Endothelial cell of umbilical vein (primary cell): Measurements from ENCODE around the gene GPR137B. TPM values are rescaled to one million over a fixed set of nuclear protein-coding genes. Genes with fewer than 3 reads are reported as not detected.

Source experiments
- BruUV-seq: library from RNA; stranded (reverse); fragments of 400-500 nt; replicated peaks from 2 replicates; lab custom pipeline; 2021; lab: Mats Ljungman, UMichigan
- CTCF ChIA-PET: fragments of 300-600, 350-600 bp; sonication (Branson Sonifier 250); formaldehyde crosslinking; loops from one replicate; lab custom pipeline; 2021; ENCODE audit warnings: antibody characterized with exemption, inconsistent platforms; lab: Charles Lee
- POLR2A ChIA-PET: fragments of 300-600, 350-600 bp; sonication (Branson Sonifier 250); formaldehyde crosslinking; loops from one replicate; lab custom pipeline; 2021; ENCODE audit warnings: antibody characterized with exemption, inconsistent platforms; lab: Charles Lee
- DNase-seq: peaks from one replicate; pipeline ENCODE4 v3.0.0-alpha.2; 2011; ENCODE audit warnings: low read depth, low spot score
- FAIRE-seq: peaks from 2 replicates; lab custom pipeline; 2011; peaks lifted over from hg19 to GRCh38; lab: Jason Lieb, UNC
- H2AFZ ChIP-seq: 2 replicates; pipeline ENCODE4 v1.6.0; 2012; ENCODE audit warnings: low read depth, low read length, control low read depth, inconsistent platforms
- H3K27ac ChIP-seq: 2 replicates; pipeline ENCODE4 v1.5.1; 2011; ENCODE audit warnings: low read depth, mild to moderate bottlenecking, control low read depth, low read length, moderate library complexity; ENCODE audit not compliant: insufficient read depth
- H3K27me3 ChIP-seq, 2 experiments: 2 replicates each; pipeline versions ENCODE4 v1.6.0 to v1.6.1; 2011; ENCODE audit warnings: low read length in 2 of 2, mixed read lengths in 1 of 2; ENCODE audit not compliant: control insufficient read depth in 2 of 2, insufficient read depth in 2 of 2
- H3K36me3 ChIP-seq, 2 experiments: 2 replicates in 1 of 2; 3 replicates in 1 of 2; pipeline ENCODE4 v1.5.1; 2011; ENCODE audit warnings: low read length in 2 of 2, mild to moderate bottlenecking in 1 of 2, moderate library complexity in 1 of 2; ENCODE audit not compliant: control insufficient read depth in 2 of 2, insufficient read depth in 2 of 2; ENCODE audit errors: extremely low read depth in 1 of 2
- H3K4me1 ChIP-seq: 3 replicates; pipeline ENCODE4 v1.5.1; 2011; ENCODE audit warnings: mild to moderate bottlenecking, low read length; ENCODE audit not compliant: control insufficient read depth, insufficient read depth; ENCODE audit errors: extremely low read depth
- H3K4me2 ChIP-seq: 2 replicates; pipeline ENCODE4 v1.6.1; 2011; ENCODE audit warnings: low read length, control low read depth, mixed read lengths; ENCODE audit not compliant: insufficient read depth
- H3K4me3 ChIP-seq, 3 experiments: fragments of 200-600 bp in 1 of 3; sonication (generic), shearing (Covaris generic) in 1 of 3; replicated peaks in 1 of 3; 2 replicates each; pipeline ENCODE4 v1.5.1; 2011 to 2016; ENCODE audit warnings: control low read depth in 3 of 3, low read length in 3 of 3, mild to moderate bottlenecking in 2 of 3, inconsistent platforms in 1 of 3, low read depth in 1 of 3, moderate library complexity in 1 of 3; ENCODE audit not compliant: insufficient read depth in 1 of 3
- H3K79me2 ChIP-seq: 2 replicates; pipeline ENCODE4 v1.6.0; 2012; ENCODE audit warnings: low read length, inconsistent platforms; ENCODE audit not compliant: control insufficient read depth, insufficient read depth
- H3K9ac ChIP-seq: replicated peaks from 2 replicates; pipeline ENCODE3; 2011; ENCODE audit warnings: low read length, control low read depth; ENCODE audit not compliant: insufficient read depth; ENCODE audit errors: extremely low read depth
- H3K9me1 ChIP-seq: replicated peaks from 3 replicates; pipeline ENCODE4 v1.6.0; 2011; ENCODE audit warnings: mild to moderate bottlenecking, low read length; ENCODE audit not compliant: control insufficient read depth, insufficient read depth; ENCODE audit errors: extremely low read depth
- H3K9me3 ChIP-seq: replicated peaks from 2 replicates; pipeline ENCODE4 v1.5.1; 2012; ENCODE audit warnings: low read length, inconsistent platforms; ENCODE audit not compliant: control insufficient read depth, insufficient read depth
- H4K20me1 ChIP-seq: replicated peaks from 2 replicates; pipeline ENCODE3; 2011; ENCODE audit warnings: mild to moderate bottlenecking, low read length; ENCODE audit not compliant: control insufficient read depth, insufficient read depth; ENCODE audit errors: extremely low read depth
- EZH2 ChIP-seq: IDR thresholded peaks from 2 replicates; pipeline ENCODE4 v1.6.1; 2012; ENCODE audit warnings: borderline replicate concordance, low read depth, mild to moderate bottlenecking, moderate library complexity, low read length, inconsistent platforms; ENCODE audit not compliant: severe bottlenecking
- FOS ChIP-seq: IDR thresholded peaks from 2 replicates; pipeline ENCODE4 v1.6.1; 2011; ENCODE audit warnings: mild to moderate bottlenecking, low read length, moderate library complexity, borderline replicate concordance; ENCODE audit not compliant: insufficient read depth
- GATA2 ChIP-seq: IDR thresholded peaks from 2 replicates; pipeline ENCODE4 v1.7.0; 2011; ENCODE audit warnings: low read depth, mild to moderate bottlenecking, moderate library complexity, mixed read lengths, low read length; ENCODE audit not compliant: insufficient read length, insufficient read depth
- JUN ChIP-seq: IDR thresholded peaks from 2 replicates; pipeline ENCODE4 v1.6.1; 2011; ENCODE audit warnings: borderline replicate concordance, low read depth; ENCODE audit not compliant: insufficient read length, insufficient read depth
- MAX ChIP-seq: IDR thresholded peaks from 2 replicates; pipeline ENCODE4 v1.6.1; 2011; ENCODE audit not compliant: insufficient read depth, insufficient read length
- MYC ChIP-seq: IDR thresholded peaks from one replicate; pipeline ENCODE4 v1.6.1; 2011; ENCODE audit warnings: mild to moderate bottlenecking, low read depth, low read length
- POLR2A ChIP-seq: IDR thresholded peaks from 2 replicates; pipeline ENCODE4 v1.6.1; 2012; ENCODE audit warnings: low read depth, mild to moderate bottlenecking, control low read depth, low read length
- POLR2AphosphoS5 ChIP-seq: IDR thresholded peaks from 2 replicates; pipeline ENCODE4 v1.6.1; 2012; ENCODE audit warnings: low read depth, mild to moderate bottlenecking, control low read depth, low read length, moderate library complexity; ENCODE audit not compliant: insufficient read depth
- dilution Hi-C: fragments of 300-500 bp; cut with MboI; formaldehyde crosslinking; loops from one replicate; pipeline ENCODE4 v1.15.0; 2019; ENCODE audit warnings: low sequenced_read_pairs; ENCODE audit not compliant: extremely low pct_ligation_motif_present
- intact Hi-C: fragments of 100-400 bp; cut with micrococcal nuclease; formaldehyde crosslinking; loops from one replicate; pipeline ENCODE4 v1.10.0; 2022
- polyA plus RNA-seq, 4 experiments: library from polyadenylated mRNA; depleted of rRNA in 3 of 4; stranded (reverse) in 3 of 4; unstranded in 1 of 4; fragments of >200 nt; gene quantifications; 2 replicates each; pipeline versions ENCODE4 v1.2.1 to v1.2.3, GENCODE V29; 2011 to 2012; ENCODE audit warnings: missing spikeins in 1 of 4
- total RNA-seq: library from RNA; stranded (reverse); gene quantifications from 2 replicates; pipeline ENCODE4 v1.2.3, GENCODE V29; 2021
- TF ChIP-seq, protein P1 (sequence below), 2 donors: IDR thresholded peaks; 1 replicate in 1 of 2; 2 replicates in 1 of 2; pipeline ENCODE4 v1.5.1; 2011; ENCODE audit warnings: low read length in 2 of 2, mild to moderate bottlenecking in 2 of 2, moderate library complexity in 2 of 2, control low read depth in 1 of 2, inconsistent platforms in 1 of 2, low read depth in 1 of 2; ENCODE audit not compliant: insufficient read depth in 1 of 2; ENCODE audit errors: extremely low read depth in 1 of 2

The GPR137B gene
- total and polyA plus RNA-seq, 2 donors (not counting 3 experiments of a cell fraction or from before 2014, with no cell fraction given) = 7.8 to 11.9 TPM

DNA sequence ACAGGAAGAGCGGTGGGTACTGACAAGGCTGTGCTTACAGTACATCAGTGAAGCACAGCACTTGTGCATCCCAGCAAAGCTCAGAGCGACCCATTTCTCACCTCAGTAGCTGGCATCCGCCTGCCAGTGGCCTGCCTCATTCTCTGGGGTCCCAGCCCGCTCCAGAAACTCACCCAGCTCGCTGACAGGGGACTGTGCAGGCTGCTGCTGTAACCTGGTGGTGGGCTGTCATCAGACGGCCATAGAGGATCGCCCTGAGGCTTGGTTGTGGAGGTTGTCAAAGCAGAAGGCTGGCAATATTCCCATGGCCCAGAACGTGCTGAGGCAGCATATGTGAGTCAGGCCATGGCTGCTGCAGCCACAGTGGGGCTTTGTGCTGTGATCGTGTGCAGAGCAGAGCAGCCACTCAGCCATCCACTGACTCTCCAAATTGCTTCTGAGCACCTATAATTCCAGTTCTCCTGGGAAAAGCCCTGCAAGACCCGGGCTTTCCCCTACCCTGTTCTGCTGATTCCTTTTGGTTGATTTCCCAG lies 13.6 kb upstream of the GPR137B start:
- no TSS peak for BruUV-seq
- no peaks in the 10 kb centered on the region for H3K4me1 ChIP-seq
- no peak overlapping the region for H3K4me2 ChIP-seq
- no peak overlapping the region for H3K27ac ChIP-seq
- dilution Hi-C loops = no loop called here
- H4K20me1 ChIP-seq = no peaks in the 10 kb centered on the region
- H3K9ac ChIP-seq = no peak overlapping the region
- intact Hi-C loops = no loop called here
- no peak overlapping the region for H2AFZ ChIP-seq
- H3K79me2 ChIP-seq = no peaks in the 10 kb centered on the region
- peaks cover 4 to 12% of the 10 kb centered on the region in 2 experiments for H3K27me3 ChIP-seq
- no peaks in the 10 kb centered on the region for H3K9me3 ChIP-seq
- ChIA-PET POLR2A (no interaction called here), CTCF (no interaction called here)
- FAIRE-seq (no peak), DNase-seq (no peak)
- TF ChIP-seq EZH2 = no peak
- no peak for TF ChIP-seq POLR2A
- no peak for TF ChIP-seq MYC
- no peak overlapping the region for H3K4me3 ChIP-seq
- no peaks in the 10 kb centered on the region for H3K9me1 ChIP-seq
- no peaks in the 10 kb centered on the region for H3K36me3 ChIP-seq

GRCh38 chr1:236129306-236129705 lies 13.0 kb upstream of the GPR137B start:
- Histone ChIP-seq H3K4me3 (no peak overlapping the region), H3K36me3 (no peaks in the 10 kb centered on the region), H3K79me2 (no peaks in the 10 kb centered on the region), H2AFZ (no peak overlapping the region), H3K9me3 (no peaks in the 10 kb centered on the region), H3K4me1 (no peaks in the 10 kb centered on the region), H3K27me3 (peaks cover 5 to 14% of the 10 kb centered on the region in 2 experiments), H3K9me1 (no peaks in the 10 kb centered on the region), H3K27ac (no peak overlapping the region), H4K20me1 (no peaks in the 10 kb centered on the region), H3K4me2 (no peak overlapping the region), H3K9ac (no peak overlapping the region)
- FAIRE-seq = no peak
- BruUV-seq = no TSS peak
- ChIA-PET CTCF (no interaction called here), POLR2A (no interaction called here)
- intact Hi-C loops = no loop called here
- dilution Hi-C loops = no loop called here
- DNase-seq = no peak
- TF ChIP-seq EZH2 (no peak), FOS (no peak), POLR2A (no peak), GATA2 (no peak), MYC (no peak), MAX (no peak), JUN (no peak), POLR2AphosphoS5 (no peak)
- TF ChIP-seq, protein P1, sequence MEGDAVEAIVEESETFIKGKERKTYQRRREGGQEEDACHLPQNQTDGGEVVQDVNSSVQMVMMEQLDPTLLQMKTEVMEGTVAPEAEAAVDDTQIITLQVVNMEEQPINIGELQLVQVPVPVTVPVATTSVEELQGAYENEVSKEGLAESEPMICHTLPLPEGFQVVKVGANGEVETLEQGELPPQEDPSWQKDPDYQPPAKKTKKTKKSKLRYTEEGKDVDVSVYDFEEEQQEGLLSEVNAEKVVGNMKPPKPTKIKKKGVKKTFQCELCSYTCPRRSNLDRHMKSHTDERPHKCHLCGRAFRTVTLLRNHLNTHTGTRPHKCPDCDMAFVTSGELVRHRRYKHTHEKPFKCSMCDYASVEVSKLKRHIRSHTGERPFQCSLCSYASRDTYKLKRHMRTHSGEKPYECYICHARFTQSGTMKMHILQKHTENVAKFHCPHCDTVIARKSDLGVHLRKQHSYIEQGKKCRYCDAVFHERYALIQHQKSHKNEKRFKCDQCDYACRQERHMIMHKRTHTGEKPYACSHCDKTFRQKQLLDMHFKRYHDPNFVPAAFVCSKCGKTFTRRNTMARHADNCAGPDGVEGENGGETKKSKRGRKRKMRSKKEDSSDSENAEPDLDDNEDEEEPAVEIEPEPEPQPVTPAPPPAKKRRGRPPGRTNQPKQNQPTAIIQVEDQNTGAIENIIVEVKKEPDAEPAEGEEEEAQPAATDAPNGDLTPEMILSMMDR (IDR thresholded peaks at IDR 0.05; ENCODE audit: extremely low read depth in 1 of 2, insufficient read depth in 1 of 2, low read depth in 1 of 2, low read length in 2 of 2) = no peak
